ENCODE measurements around the gene UBR4.
A peak's percentile ranks its signal among the peaks of the same experiment; 100 is the strongest.

Gene UBR4

DNA sequence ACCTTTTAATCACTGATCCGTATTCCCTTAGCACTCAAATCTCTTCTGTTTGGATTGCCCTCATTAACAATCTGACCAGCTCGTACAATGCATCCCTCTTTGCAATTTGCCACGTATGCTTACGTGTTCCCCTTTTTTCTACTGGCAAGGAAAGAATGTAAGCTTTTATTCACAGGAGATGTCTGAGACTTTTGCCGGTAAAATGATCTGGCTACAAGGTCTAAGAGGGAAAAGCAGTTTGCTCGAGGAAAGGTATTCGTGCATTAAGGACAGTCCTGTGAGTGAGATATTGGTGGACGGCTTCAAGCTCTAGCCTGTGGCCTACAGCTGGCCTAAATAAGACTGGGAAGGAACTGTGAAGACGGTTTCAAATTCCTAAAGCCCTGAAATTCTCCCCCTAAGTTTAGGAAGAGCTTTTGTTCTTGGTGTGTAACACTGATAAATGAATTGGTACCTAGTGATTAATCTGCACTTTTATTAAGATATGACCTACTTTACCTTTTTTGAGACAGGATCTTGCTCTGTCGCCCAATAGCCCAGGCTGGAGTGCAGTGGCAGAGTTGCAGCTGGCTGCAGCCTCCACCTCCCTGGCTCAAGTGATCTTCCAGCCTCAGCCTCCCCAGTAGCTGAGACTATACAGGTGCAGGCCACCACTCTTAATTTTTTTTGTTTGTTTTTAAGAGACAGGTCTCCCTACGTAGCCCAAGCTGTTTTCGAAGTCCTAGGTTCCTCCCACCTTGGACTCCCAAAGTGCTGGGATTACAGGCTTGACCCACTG, 895 bp upstream of the UBR4 start:
- Histone ChIP-seq H3K9me3 (no peaks in the 10 kb centered on the region), H3K4me1 (no peaks in the 10 kb centered on the region), H3K27me3 (no peaks in the 10 kb centered on the region), H3K4me3 (ENCODE audit: low read depth, low read length) (peak overlapping the region; percentile 87), H3K36me3 (no peaks in the 10 kb centered on the region)
- TF ChIP-seq, protein P1, sequence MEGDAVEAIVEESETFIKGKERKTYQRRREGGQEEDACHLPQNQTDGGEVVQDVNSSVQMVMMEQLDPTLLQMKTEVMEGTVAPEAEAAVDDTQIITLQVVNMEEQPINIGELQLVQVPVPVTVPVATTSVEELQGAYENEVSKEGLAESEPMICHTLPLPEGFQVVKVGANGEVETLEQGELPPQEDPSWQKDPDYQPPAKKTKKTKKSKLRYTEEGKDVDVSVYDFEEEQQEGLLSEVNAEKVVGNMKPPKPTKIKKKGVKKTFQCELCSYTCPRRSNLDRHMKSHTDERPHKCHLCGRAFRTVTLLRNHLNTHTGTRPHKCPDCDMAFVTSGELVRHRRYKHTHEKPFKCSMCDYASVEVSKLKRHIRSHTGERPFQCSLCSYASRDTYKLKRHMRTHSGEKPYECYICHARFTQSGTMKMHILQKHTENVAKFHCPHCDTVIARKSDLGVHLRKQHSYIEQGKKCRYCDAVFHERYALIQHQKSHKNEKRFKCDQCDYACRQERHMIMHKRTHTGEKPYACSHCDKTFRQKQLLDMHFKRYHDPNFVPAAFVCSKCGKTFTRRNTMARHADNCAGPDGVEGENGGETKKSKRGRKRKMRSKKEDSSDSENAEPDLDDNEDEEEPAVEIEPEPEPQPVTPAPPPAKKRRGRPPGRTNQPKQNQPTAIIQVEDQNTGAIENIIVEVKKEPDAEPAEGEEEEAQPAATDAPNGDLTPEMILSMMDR (IDR thresholded peaks at IDR 0.05; ENCODE audit: low read depth, low read length), result no peak
- DNase-seq, result no peak

DNA sequence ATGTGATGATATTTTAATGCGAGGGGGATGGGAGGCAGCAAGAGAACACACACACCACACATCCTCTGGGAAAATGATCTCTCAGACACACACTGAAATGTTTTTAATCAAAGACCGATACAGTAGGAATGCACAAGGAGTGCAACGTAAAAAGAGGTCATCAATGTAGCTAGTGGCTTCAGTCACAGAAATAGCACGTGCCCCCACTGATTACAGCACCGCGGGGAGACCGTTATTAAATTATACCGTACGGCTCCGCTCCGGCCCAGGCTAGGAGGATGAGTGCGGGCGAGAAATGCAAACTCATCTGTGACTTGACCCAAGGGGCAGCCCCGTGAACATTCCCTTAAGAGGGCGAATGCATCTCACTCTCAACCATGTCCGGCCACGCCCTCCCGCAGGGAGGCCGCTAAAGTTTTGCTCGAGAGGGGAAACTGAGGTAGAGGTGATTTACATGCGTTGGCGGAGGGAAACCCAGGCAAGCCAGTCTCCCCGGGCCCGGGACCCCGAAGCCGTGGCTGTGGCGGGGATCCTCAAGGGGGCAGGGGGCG, 552 bp downstream of the UBR4 start:
- Histone ChIP-seq H3K27me3 (no peaks in the 10 kb centered on the region), H3K9me3 (no peaks in the 10 kb centered on the region), H3K4me1 (no peaks in the 10 kb centered on the region), H3K4me3 (ENCODE audit: low read depth, low read length) (peak overlapping the region; percentile 87), H3K36me3 (no peaks in the 10 kb centered on the region)
- peak; percentile 18 for DNase-seq
- TF ChIP-seq, protein P1 (IDR thresholded peaks at IDR 0.05; ENCODE audit: low read depth, low read length), result no peak

DNA sequence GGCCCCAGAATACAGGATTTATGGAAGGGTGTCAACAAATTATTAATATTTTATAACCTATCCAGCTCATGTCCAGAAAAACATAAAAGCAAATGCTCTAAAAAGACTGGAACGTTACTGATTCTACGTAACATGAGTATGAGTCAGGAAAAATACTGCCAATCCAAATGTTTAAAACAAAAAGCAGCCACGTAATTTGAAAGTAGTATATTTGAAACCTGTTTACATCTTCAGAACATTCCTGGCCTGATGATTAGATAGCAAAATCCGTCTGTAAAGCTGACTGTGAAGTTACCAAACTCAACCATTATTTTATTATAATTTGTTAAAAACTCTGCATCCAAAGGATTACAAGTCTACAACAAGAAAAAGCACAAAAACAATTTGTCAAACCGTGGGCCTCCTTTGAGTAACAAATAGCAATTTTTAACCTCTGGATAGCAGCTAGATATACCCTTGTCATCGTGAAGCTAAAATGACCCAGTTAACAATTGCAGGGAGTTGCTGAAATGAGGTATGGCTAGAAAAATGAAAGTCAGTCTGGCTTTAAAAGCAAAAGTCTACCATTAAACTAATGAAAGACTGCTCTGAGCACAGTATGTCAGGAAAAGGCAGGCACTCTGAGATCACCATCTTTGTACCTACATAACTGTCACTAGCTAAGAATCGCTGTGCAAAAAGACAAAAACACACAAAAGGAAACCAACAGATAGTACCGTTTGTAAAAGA, 1.2 kb downstream of the UBR4 start:
- no peaks in the 10 kb centered on the region for H3K27me3 ChIP-seq

DNA sequence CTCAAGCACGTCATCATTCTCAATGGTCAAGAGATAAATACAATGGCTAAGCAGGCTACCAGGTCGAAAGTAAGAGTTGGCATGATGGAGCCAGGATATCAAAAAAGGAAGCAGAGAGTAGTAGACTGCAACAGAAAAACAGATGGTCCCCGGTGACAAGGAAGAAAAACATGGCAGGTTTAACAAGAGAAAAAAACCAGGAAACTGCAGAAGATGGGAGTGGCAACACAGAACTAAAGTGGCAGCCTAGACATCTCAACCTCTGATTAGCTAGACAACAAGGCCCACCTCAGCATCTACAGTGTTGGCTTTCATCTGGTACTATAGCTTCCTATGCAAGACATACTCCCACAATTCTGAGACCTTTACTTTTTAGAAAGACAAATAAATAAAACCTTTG, 3.1 kb downstream of the UBR4 start:
- DNase-seq, result no peak
- no peaks in the 10 kb centered on the region for H3K27me3 ChIP-seq
- H3K4me1 ChIP-seq, result no peaks in the 10 kb centered on the region
- TF ChIP-seq, protein P1 (IDR thresholded peaks at IDR 0.05; ENCODE audit: low read depth, low read length), result no peak
- no peaks in the 10 kb centered on the region for H3K9me3 ChIP-seq
- no peak overlapping the region for H3K4me3 ChIP-seq (ENCODE audit: low read depth, low read length)
- no peaks in the 10 kb centered on the region for H3K36me3 ChIP-seq

More for the DNA sequence above, 1.2 kb downstream of the UBR4 start:
- DNase-seq, result no peak
- Histone ChIP-seq H3K4me3 (ENCODE audit: low read depth, low read length) (peak overlapping the region; percentile 87), H3K9me3 (no peaks in the 10 kb centered on the region), H3K4me1 (no peaks in the 10 kb centered on the region), H3K36me3 (no peaks in the 10 kb centered on the region)
- TF ChIP-seq, protein P1 (IDR thresholded peaks at IDR 0.05; ENCODE audit: low read depth, low read length), result no peak

DNA sequence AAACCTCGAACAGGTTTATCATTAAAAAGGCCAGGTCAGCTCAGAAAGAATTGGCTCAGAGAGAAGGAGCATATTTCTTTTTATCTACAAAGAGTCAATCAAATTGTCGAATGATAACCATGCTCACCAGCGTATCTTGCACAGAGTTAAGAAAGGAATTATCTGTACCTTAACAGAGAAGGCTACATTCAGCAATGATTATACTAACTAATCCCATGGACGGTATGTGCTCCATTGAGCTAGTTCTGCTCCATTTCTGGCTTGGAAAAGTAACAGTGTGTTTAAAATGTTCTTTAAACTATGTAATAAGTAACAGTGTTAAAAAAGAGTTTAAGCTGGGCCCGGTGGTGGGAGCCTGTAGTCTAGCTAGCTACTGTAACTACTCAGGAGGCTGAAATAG, 4.2 kb downstream of the UBR4 start:
- Histone ChIP-seq H3K4me3 (ENCODE audit: low read depth, low read length) (no peak overlapping the region), H3K36me3 (no peaks in the 10 kb centered on the region)
- TF ChIP-seq, protein P1 (IDR thresholded peaks at IDR 0.05; ENCODE audit: low read depth, low read length), result no peak

More for the DNA sequence above, 4.2 kb downstream of the UBR4 start:
- DNase-seq, result no peak
- no peaks in the 10 kb centered on the region for H3K9me3 ChIP-seq
- no peaks in the 10 kb centered on the region for H3K4me1 ChIP-seq
- H3K27me3 ChIP-seq, result no peaks in the 10 kb centered on the region
